HG03442 (cell line): Measurements from ENCODE around the gene SLC25A48.
"Not testable (repeated sequence)": the region's sequence is repeated elsewhere in the genome, so short reads cannot be mapped to it uniquely, and the experiment has no call there.

Experiments used
- ATAC-seq: cut with Tn5 transposase; IDR thresholded peaks from one replicate; pipeline ENCODE4 v1.9.1; 2021; ENCODE audit warnings: mild to moderate bottlenecking, moderate library complexity; ENCODE audit not compliant: unreplicated experiment

The SLC25A48 gene

GRCh38 chr5:135829681-135830383 is 4.6 kb upstream of the SLC25A48 start:
- ATAC-seq: no peak

DNA sequence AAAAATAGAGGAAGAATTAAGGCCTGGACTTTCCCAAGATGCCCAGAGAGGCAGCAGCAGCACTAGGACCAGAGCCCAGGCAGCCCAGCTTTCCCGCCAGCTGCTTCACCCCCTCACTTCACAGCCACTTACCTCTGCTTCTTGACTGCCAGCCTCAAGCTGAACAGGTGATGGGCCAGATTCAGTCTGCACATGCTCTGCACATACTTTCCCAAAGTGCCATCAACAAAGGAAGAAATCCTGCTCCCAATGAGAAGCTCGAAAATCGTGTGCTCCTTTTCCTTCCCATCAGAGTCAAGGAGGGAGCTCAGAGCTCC is 4.1 kb upstream of the SLC25A48 start:
- ATAC-seq: no peak

DNA sequence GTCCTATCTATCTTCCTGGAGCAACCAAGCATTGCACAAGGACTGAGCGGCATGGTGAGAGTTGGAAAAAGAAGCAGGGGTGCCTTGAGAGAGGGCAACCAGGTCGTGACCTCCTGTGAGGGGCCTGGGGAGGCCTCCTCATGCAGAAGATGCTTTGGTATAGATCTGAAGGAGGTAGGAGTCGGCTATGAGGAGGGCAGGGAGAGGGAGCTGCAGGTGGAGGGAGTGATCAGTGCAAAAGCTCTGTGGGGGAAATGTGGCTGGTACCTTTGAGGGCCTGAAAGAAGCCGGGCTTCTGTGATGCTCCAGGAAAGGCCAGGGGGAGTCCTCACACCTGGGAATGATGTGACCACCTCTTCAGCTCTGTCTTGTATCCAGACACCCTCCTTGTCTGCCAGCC is 3.6 kb upstream of the SLC25A48 start:
- ATAC-seq: no peak

- no peak for ATAC-seq
Measured at GRCh38 chr5:135831439-135831838, 3.0 kb upstream of the SLC25A48 start.

- ATAC-seq: no peak
Measured at GRCh38 chr5:135831851-135832555, 2.5 kb upstream of the SLC25A48 start.

DNA sequence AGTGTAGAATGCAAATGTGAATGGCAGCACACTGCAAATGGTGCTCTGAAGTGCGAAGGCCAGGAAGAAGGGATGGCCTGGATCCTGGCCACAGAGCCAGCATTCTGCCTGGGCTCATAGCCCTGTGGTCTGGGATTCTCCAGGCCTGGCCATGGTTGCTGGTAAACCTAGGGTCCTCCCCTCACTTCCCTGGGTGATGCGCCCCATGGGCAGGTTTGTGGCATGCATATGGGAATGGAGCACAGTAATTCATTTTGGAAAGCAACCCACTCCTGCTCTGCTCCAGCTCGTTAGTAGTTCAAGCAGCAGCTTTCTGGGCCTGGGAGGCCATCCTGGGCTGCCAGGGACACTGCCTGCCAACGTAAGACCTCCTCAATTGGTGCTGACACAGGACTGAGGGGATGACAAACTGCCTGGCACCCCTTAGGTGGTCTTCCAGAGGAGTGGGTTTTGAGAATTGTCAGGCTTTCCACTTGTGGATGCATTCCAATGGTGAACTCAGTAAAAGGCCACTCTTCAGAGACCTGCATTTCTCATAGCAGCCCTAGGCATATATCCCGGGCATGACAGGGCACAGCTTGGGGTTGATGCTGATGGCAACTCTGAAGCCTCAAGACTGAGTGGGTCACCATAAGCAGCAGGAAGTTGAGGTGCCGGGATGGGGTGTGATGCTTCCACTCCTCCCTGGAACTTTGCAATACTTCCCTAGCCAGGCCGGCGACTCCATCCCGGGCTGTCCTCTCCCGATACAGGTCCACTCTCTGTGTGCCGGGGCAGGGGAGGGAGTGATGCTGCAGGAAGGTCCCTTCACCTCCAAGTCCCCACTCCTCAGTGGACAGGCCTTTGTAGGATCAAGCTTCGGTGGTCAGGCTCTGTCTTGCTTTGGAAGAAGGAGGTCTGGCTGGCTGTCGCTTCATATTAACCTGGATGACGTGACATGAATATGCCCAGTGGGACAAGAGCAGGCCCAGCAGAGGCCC is 1.2 kb upstream of the SLC25A48 start:
- no peak for ATAC-seq

GRCh38 chr5:135833961-135834638 is 363 bp upstream of the SLC25A48 start:
- ATAC-seq: peak; percentile 83

- ATAC-seq: no peak
Measured at GRCh38 chr5:135835766-135836165, 1.3 kb downstream of the SLC25A48 start.

DNA sequence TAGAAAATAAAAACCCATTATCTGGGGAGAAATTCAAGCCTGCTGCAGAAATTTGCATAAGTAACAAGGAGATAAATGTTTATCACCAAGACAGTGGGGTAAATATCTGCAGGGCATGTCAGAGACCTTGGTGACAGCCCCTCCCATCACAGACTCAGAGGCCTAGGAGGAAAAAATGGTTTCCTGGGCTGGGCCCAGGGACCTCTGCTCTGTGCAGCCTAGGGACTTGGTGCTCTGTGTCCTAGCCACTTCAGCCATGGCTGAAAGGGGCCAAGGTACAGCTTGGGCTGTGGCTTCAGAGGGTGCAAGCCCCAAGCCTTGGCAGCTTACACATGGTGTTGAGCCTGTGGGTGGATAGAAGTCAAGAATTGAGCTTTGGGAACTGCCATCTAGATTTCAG is 3.9 kb downstream of the SLC25A48 start:
- ATAC-seq: not testable (repeated sequence)

DNA sequence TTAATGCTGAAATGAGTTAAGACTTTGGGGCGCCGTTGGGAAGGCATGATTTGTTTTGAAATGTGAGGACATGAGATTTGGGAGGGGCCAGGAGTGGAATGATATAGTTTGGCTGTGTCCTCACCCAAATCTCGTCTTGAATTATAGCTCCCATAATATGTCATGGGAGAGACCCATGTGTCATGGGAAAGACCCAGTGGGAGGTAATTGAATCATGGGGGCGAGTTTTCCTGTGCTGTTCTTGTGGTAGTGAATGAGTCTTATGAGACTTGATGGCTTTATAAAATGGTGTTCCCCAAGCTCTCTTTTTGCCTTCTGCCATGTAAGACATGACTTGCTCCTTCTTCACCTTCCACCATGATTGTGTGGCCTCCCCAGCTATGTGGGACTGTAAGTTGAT is 5.1 kb downstream of the SLC25A48 start:
- ATAC-seq: no peak

- no peak for ATAC-seq
Measured at GRCh38 chr5:135840959-135841358, 6.5 kb downstream of the SLC25A48 start.

- no peak for ATAC-seq
Measured at GRCh38 chr5:135842737-135843136, 8.3 kb downstream of the SLC25A48 start.

- no peak for ATAC-seq
Measured at GRCh38 chr5:135843571-135844337, 9.3 kb downstream of the SLC25A48 start.

DNA sequence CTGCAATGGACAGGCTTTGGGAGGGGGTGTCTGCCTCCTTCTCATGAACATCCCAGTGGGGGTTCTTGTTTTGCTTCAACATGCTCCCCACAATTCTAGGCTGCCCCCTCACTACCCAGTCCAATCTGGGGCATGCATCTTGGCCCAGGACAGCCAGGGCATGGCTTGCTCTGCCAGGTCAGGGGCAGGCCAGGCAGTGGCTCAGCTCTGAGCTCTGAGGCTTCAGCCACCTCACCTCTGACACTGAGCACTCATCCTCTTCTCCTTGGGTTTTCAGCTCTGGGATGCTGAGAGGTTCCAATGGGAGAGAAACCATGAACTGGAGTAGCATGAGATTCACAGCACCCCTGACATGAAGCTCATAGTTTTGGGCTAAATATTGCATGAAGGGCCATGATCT is 11.8 kb downstream of the SLC25A48 start:
- no peak for ATAC-seq

GRCh38 chr5:135847976-135848375 is 13.5 kb downstream of the SLC25A48 start:
- ATAC-seq: no peak

DNA sequence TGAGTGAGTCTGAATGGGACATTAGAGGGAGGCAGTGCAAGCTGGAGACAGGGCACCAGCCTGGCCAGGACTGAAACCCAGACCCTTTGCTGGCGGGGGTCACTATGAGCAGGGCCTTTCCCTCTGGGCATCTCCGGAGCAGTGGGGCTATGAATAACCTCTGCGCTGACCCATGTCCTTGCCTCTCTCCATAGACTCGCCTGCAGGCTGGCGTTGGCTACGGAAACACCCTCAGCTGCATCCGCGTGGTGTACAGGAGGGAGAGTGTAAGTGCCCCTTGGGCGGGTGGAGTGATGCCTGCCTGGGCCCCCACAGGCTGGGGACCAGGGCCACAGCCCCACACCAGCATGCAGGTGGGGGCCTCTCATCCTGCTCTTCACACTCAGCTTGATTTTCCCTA is 15.8 kb downstream of the SLC25A48 start:
- no peak for ATAC-seq

GRCh38 chr5:135850671-135851070 is 16.2 kb downstream of the SLC25A48 start:
- ATAC-seq: no peak

DNA sequence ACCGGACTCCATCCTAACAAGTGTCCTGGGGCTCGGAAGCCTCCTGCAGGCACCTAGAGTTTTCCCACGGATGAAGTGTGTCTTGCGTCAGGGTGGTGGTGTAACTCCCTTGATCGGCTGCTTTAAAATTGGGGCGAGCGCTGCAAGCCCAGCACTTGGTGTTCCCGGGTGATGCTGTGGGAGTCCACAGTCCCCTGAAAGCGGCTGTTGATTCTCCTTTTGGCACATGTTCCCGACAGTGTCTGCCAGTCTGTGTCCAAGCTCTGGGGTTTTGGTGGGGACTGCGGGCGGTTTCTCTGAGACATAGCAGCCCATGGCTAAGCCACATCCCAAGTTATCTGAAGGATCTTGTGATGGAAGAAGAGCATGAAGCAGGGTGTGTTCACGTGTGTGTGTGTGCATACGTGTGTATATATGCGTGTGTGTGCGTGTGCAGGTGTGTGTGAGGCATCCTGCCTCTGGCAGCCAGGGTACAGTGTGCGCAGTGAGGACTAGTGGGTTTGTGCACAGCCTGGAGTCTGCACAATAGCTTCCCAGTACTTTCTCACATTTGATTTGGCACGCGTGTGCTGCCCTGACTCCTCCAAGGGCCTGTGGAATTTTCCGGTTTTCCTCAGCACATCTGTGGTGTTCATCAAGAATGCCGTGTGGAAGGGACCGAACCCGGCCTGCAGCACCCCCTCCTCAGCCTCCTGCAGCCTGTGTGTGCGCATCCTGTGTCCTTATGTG is 16.9 kb downstream of the SLC25A48 start:
- ATAC-seq: no peak
